IMR-90 (cell line): ENCODE results near the gene ALOX5AP.

Experiments
- BHLHE40 ChIP-seq: fragments of 150-350 bp; IDR thresholded peaks from 2 replicates; pipeline ENCODE4 v1.6.1; 2016; ENCODE audit warnings: mild to moderate bottlenecking, low read depth, low read length
- CEBPB ChIP-seq: IDR thresholded peaks from 2 replicates; pipeline ENCODE4 v1.6.1; 2012; ENCODE audit warnings: low read depth, low read length, improper control_type of control experiment
- CHD1 ChIP-seq: IDR thresholded peaks from 2 replicates; pipeline ENCODE4 v1.6.1; 2012; ENCODE audit warnings: low read depth, low read length, improper control_type of control experiment
- MAFK ChIP-seq: IDR thresholded peaks from 2 replicates; pipeline ENCODE4 v1.6.1; 2012; ENCODE audit warnings: low read depth, low read length, improper control_type of control experiment
- MAZ ChIP-seq: IDR thresholded peaks from 2 replicates; pipeline ENCODE4 v1.6.1; 2012; ENCODE audit warnings: low read depth, mild to moderate bottlenecking, low read length, improper control_type of control experiment, moderate library complexity, borderline replicate concordance
- MXI1 ChIP-seq: IDR thresholded peaks from 2 replicates; pipeline ENCODE4 v1.6.1; 2012; ENCODE audit warnings: low read depth, mild to moderate bottlenecking, low read length, moderate library complexity, borderline replicate concordance
- NFE2L2 ChIP-seq: fragments of 150-350 bp; IDR thresholded peaks from 2 replicates; pipeline ENCODE4 v1.6.1; 2016; ENCODE audit warnings: low read depth, mild to moderate bottlenecking, low read length
- POLR2A ChIP-seq: IDR thresholded peaks from 2 replicates; pipeline ENCODE4 v1.6.1; 2012; ENCODE audit warnings: mild to moderate bottlenecking, low read depth, low read length
- RAD21 ChIP-seq: IDR thresholded peaks from 2 replicates; pipeline ENCODE4 v1.6.1; 2012; ENCODE audit warnings: low read length, improper control_type of control experiment
- RCOR1 ChIP-seq: IDR thresholded peaks from 2 replicates; pipeline ENCODE4 v1.6.1; 2012; ENCODE audit warnings: mild to moderate bottlenecking, low read length, improper control_type of control experiment; ENCODE audit not compliant: insufficient replicate concordance
- RFX5 ChIP-seq: IDR thresholded peaks from 2 replicates; pipeline ENCODE4 v1.8.0; 2012; ENCODE audit warnings: low read depth, mild to moderate bottlenecking, low read length, moderate library complexity
- SMC3 ChIP-seq: fragments of 150-350 bp; IDR thresholded peaks from 2 replicates; pipeline ENCODE4 v1.6.1; 2016; ENCODE audit warnings: low read depth, mild to moderate bottlenecking, antibody characterized with exemption, low read length, moderate library complexity
- TF ChIP-seq, protein P1 (sequence below): conservative IDR thresholded peaks from 2 replicates; pipeline ENCODE4 v1.5.1; 2012; ENCODE audit warnings: mild to moderate bottlenecking, low read depth, low read length, improper control_type of control experiment
- TF ChIP-seq, protein P2 (sequence below): fragments of 150-350 bp; IDR thresholded peaks from 2 replicates; pipeline ENCODE4 v1.6.1; 2016; ENCODE audit warnings: low read depth, mild to moderate bottlenecking, low read length, moderate library complexity, borderline replicate concordance

GRCh38 chr13:30726192-30726591 lies 9.2 kb upstream of the ALOX5AP start:
- TF ChIP-seq, protein P1, sequence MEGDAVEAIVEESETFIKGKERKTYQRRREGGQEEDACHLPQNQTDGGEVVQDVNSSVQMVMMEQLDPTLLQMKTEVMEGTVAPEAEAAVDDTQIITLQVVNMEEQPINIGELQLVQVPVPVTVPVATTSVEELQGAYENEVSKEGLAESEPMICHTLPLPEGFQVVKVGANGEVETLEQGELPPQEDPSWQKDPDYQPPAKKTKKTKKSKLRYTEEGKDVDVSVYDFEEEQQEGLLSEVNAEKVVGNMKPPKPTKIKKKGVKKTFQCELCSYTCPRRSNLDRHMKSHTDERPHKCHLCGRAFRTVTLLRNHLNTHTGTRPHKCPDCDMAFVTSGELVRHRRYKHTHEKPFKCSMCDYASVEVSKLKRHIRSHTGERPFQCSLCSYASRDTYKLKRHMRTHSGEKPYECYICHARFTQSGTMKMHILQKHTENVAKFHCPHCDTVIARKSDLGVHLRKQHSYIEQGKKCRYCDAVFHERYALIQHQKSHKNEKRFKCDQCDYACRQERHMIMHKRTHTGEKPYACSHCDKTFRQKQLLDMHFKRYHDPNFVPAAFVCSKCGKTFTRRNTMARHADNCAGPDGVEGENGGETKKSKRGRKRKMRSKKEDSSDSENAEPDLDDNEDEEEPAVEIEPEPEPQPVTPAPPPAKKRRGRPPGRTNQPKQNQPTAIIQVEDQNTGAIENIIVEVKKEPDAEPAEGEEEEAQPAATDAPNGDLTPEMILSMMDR, result no peak
- TF ChIP-seq MAZ (no peak), POLR2A (no peak), SMC3 (no peak), RAD21 (no peak), MXI1 (no peak), CEBPB (no peak), MAFK (no peak), RCOR1 (no peak), RFX5 (no peak), CHD1 (no peak), BHLHE40 (no peak), NFE2L2 (no peak)
- TF ChIP-seq, protein P2, sequence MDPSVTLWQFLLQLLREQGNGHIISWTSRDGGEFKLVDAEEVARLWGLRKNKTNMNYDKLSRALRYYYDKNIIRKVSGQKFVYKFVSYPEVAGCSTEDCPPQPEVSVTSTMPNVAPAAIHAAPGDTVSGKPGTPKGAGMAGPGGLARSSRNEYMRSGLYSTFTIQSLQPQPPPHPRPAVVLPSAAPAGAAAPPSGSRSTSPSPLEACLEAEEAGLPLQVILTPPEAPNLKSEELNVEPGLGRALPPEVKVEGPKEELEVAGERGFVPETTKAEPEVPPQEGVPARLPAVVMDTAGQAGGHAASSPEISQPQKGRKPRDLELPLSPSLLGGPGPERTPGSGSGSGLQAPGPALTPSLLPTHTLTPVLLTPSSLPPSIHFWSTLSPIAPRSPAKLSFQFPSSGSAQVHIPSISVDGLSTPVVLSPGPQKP, result no peak
